NCI-H82 treated with DMSO at 0.1 percent for 48 hours (cell line): Measurements from ENCODE around the gene NKAIN2.

Source experiments
- DNase-seq: peaks from one replicate; lab custom pipeline; 2025; ENCODE audit not compliant: unreplicated experiment; lab: John Stamatoyannopoulos, UW

The NKAIN2 gene

GRCh38 chr6:124073820-124074587, 270.3 kb downstream of the NKAIN2 start:
- no peak for DNase-seq

- DNase-seq: no peak
These were observed 270.9 kb downstream of the NKAIN2 start for GRCh38 chr6:124074606-124075005.

- DNase-seq: no peak
These were observed 272.8 kb downstream of the NKAIN2 start for GRCh38 chr6:124076336-124077048.

GRCh38 chr6:124078169-124078568, 274.5 kb downstream of the NKAIN2 start:
- DNase-seq: no peak

GRCh38 chr6:124080483-124080882, 276.8 kb downstream of the NKAIN2 start:
- no peak for DNase-seq

GRCh38 chr6:124090491-124090890, 286.8 kb downstream of the NKAIN2 start:
- DNase-seq: no peak

GRCh38 chr6:124099520-124099919, 295.9 kb downstream of the NKAIN2 start:
- no peak for DNase-seq

- DNase-seq: no peak
These were observed 306.8 kb downstream of the NKAIN2 start for GRCh38 chr6:124110514-124110913.

GRCh38 chr6:124119596-124119995, 315.9 kb downstream of the NKAIN2 start:
- peak; percentile 10 for DNase-seq

GRCh38 chr6:124123617-124124209, 320.0 kb downstream of the NKAIN2 start:
- no peak for DNase-seq

- DNase-seq: no peak
These were observed 327.6 kb downstream of the NKAIN2 start for GRCh38 chr6:124131259-124131658.

- no peak for DNase-seq
These were observed 328.1 kb downstream of the NKAIN2 start for GRCh38 chr6:124131779-124132178.

- DNase-seq: no peak
These were observed 328.6 kb downstream of the NKAIN2 start for GRCh38 chr6:124132256-124132655.

GRCh38 chr6:124142852-124143251, 339.2 kb downstream of the NKAIN2 start:
- no peak for DNase-seq

GRCh38 chr6:124143435-124143834, 339.8 kb downstream of the NKAIN2 start:
- no peak for DNase-seq

GRCh38 chr6:124147621-124148020, 344.0 kb downstream of the NKAIN2 start:
- no peak for DNase-seq

GRCh38 chr6:124148236-124148957, 344.7 kb downstream of the NKAIN2 start:
- no peak for DNase-seq

- DNase-seq: no peak
These were observed 346.0 kb downstream of the NKAIN2 start for GRCh38 chr6:124149646-124150045.

GRCh38 chr6:124158024-124158423, 354.4 kb downstream of the NKAIN2 start:
- DNase-seq: no peak

- no peak for DNase-seq
These were observed 360.0 kb downstream of the NKAIN2 start for GRCh38 chr6:124163676-124164075.

- DNase-seq: no peak
These were observed 360.7 kb downstream of the NKAIN2 start for GRCh38 chr6:124164343-124164742.
